NCI-H128 (cell line): ENCODE results near the gene DLD.

Experiments
- DNase-seq: peaks from one replicate; lab custom pipeline; 2025; ENCODE audit not compliant: unreplicated experiment; lab: John Stamatoyannopoulos, UW

Gene DLD

DNA sequence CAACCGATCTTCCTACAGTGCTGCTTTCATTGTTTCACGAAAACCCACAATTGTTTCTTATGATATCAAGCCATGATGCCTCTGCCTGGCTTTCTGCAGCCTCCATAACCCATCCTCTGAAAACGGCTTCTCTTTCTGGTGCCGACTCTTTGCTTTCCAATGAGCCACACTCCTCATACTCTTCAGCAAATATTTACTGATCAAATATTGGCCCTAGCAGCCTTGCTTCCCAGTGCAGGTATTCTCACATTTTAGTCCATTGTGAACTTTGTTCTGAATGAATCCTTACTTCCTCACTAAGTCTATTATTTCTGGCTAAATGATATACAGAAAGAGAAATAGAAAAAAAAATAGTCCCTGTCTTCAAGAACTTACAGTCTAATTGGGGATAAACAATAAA lies 76.4 kb downstream of the DLD start:
- no peak for DNase-seq

DNA sequence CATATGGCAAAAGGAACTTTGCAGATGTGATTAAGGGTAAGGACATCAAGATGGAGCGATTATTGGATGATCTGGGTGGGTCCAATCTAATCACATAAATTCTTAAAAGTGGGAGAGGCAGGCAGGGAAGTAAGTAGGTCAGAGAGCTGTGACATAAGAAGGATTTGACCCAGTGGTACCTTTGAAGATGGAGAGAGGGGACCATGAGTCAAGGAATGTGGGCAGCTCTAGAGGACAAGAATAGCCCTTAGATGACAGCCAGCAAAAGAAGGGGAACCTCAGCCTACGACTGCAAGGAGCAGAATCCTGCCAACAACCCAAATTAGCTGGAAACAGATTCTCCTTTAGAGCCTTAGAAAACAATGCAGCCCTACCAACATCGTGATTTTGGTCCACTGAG lies 77.5 kb downstream of the DLD start:
- no peak for DNase-seq

DNA sequence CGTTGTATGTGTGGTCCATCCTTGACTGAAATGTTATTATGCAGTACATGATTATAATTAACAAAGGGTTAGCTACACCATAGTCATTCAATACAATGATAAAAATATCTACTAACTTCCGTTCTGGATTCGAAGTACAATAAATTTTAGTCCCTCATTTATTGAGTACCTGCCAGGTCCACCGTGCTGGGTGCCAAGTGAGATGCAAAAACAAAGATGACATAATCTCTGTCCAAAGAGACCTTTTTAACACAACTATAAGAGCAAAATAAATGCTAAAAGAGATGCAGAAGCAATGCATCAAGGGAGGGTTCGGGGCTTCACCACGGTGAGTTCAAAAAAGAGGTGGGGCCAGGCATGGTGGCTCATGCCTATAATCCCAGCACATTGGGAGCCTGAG lies 78.9 kb downstream of the DLD start:
- DNase-seq = no peak
